Fibroblast of lung (primary cell): ENCODE results near the gene KRT16. TPM values are rescaled to one million over a fixed set of nuclear protein-coding genes. Genes with fewer than 3 reads are reported as not detected.

Experiments used
- DNase-seq, 2 donors: peaks; one replicate each; pipeline versions ENCODE4 v3.0.0 to v3.0.0-alpha.2; 2010; ENCODE audit warnings: low read depth in 2 of 2
- H2AFZ ChIP-seq: 2 replicates; pipeline ENCODE4 v1.5.1; 2012; ENCODE audit warnings: low read length, control low read depth, inconsistent platforms
- H3K27ac ChIP-seq: 2 replicates; pipeline ENCODE4 v1.5.1; 2011; ENCODE audit warnings: low read length, control low read depth; ENCODE audit not compliant: insufficient read depth
- H3K27me3 ChIP-seq: 2 replicates; pipeline ENCODE4 v1.5.1; 2011; ENCODE audit warnings: mild to moderate bottlenecking, low read length; ENCODE audit not compliant: control insufficient read depth, insufficient read depth
- H3K36me3 ChIP-seq: 2 replicates; pipeline ENCODE4 v1.5.1; 2011; ENCODE audit warnings: low read length; ENCODE audit not compliant: control insufficient read depth, insufficient read depth
- H3K4me1 ChIP-seq: 2 replicates; pipeline ENCODE4 v1.5.1; 2011; ENCODE audit warnings: low read length; ENCODE audit not compliant: control insufficient read depth, insufficient read depth; ENCODE audit errors: extremely low read depth
- H3K4me2 ChIP-seq: 2 replicates; pipeline ENCODE4 v1.5.1; 2011; ENCODE audit warnings: low read length, control low read depth; ENCODE audit not compliant: insufficient read depth; ENCODE audit errors: extremely low read depth
- H3K4me3 ChIP-seq, 4 experiments: fragments of 200-600 bp in 1 of 4; sonication (generic) in 1 of 4; replicated peaks in 1 of 4; 2 replicates each; pipeline ENCODE4 v1.5.1; 2011 to 2016; ENCODE audit warnings: low read length in 4 of 4, low read depth in 3 of 4, mild to moderate bottlenecking in 3 of 4, control low read depth in 2 of 4, inconsistent platforms in 1 of 4, mixed read lengths in 1 of 4; ENCODE audit not compliant: insufficient read depth in 1 of 4; ENCODE audit errors: control extremely low read depth in 1 of 4
- H3K79me2 ChIP-seq: 2 replicates; pipeline ENCODE4 v1.5.1; 2012; ENCODE audit warnings: mild to moderate bottlenecking, low read length, inconsistent platforms; ENCODE audit not compliant: control insufficient read depth, insufficient read depth
- H3K9ac ChIP-seq: 2 replicates; pipeline ENCODE4 v1.5.1; 2011; ENCODE audit warnings: mild to moderate bottlenecking, low read length, control low read depth; ENCODE audit not compliant: insufficient read depth
- H3K9me3 ChIP-seq: 2 replicates; pipeline ENCODE4 v1.5.1; 2012; ENCODE audit warnings: low read depth, low read length; ENCODE audit not compliant: control insufficient read depth, insufficient read depth
- H4K20me1 ChIP-seq: 2 replicates; pipeline ENCODE4 v1.5.1; 2011; ENCODE audit warnings: low read length; ENCODE audit not compliant: control insufficient read depth, insufficient read depth; ENCODE audit errors: extremely low read depth
- CTCF ChIP-seq, 2 donors: IDR thresholded peaks in 1 of 2; conservative IDR thresholded peaks in 1 of 2; 1 replicate in 1 of 2; 2 replicates in 1 of 2; pipeline ENCODE4 v1.5.1; 2011 to 2012; ENCODE audit warnings: low read length in 2 of 2, control low read depth in 1 of 2, inconsistent platforms in 1 of 2, low read depth in 1 of 2, mild to moderate bottlenecking in 1 of 2
- EZH2 ChIP-seq: IDR thresholded peaks from 2 replicates; pipeline ENCODE4 v1.5.1; 2012; ENCODE audit warnings: low read length, control low read depth, mild to moderate bottlenecking; ENCODE audit errors: missing control alignments
- polyA plus RNA-seq, 2 donors: library from polyadenylated mRNA; depleted of rRNA in 1 of 2; stranded (reverse) in 1 of 2; unstranded in 1 of 2; fragments of >200 nt; gene quantifications; 2 replicates each; pipeline ENCODE4 v1.2.1, GENCODE V29; 2011 to 2012; ENCODE audit warnings: missing spikeins in 1 of 2
- total RNA-seq: library from RNA; depleted of rRNA; stranded (reverse); fragments of >200 nt; gene quantifications from 2 replicates; pipeline ENCODE4 v1.2.1, GENCODE V29; 2014

KRT16 gene
- total and polyA plus RNA-seq, 2 donors (not counting 1 experiment from before 2014, with no cell fraction given) = 0.09 TPM; not detected in 1

- Histone ChIP-seq H3K4me1 (no peaks in the 10 kb centered on the region), H2AFZ (no peak overlapping the region)
Measured at GRCh38 chr17:41614098-41614497, 1.5 kb upstream of the KRT16 start.

DNA sequence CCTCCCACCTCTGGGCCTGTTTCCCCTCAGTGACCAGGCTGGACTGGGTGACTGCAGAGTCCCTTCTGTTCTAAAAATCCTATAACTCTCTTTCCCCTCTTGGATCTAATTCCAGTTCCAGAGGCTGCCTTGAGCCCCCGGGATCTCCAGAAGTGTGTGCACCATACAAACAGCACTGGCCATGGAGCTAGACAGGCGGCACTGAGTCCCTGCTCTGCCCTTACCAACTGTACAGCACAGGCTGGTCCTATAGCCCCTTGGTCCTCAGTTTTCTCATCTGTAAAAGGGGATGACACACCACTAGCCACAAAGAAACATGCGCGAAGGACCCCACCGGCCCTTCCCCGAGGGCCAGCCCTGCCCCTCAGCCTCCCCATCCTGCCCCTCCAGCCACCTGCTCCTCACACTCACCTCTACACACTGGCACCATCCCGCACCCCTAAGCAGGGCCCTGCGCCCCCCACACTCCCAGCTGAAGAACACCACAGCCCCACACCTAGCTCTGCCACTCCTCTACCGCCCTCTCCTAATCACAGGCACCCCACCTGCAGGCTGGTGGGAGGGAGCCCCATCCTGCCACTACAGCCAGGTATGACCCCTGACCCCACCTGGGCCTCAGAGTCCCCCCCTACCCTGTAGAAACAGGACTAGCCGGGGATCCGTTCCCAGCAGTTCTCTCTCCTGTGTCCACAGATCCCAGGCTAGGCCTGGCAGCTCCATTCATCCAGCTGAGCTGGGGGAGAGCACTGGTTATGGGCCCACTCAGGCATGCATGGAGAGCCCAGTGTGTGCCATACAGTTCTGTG lies 913 bp upstream of the KRT16 start:
- no peaks in the 10 kb centered on the region for H3K79me2 ChIP-seq
- H3K4me1 ChIP-seq = no peaks in the 10 kb centered on the region
- no peak overlapping the region for H3K4me2 ChIP-seq
- no peak overlapping the region for H3K9ac ChIP-seq
- no peak for DNase-seq
- no peak overlapping the region for H3K27ac ChIP-seq
- no peaks in the 10 kb centered on the region for H3K9me3 ChIP-seq
- no peaks in the 10 kb centered on the region for H4K20me1 ChIP-seq
- H3K27me3 ChIP-seq = peaks cover 4% of the 10 kb centered on the region
- H3K36me3 ChIP-seq = no peaks in the 10 kb centered on the region
- no peak for TF ChIP-seq EZH2
- no peak for TF ChIP-seq CTCF (conservative IDR thresholded peaks at IDR 0.05 in 1 of 2, IDR thresholded peaks at IDR 0.05 in 1 of 2; ENCODE audit: low read depth in 1 of 2, low read length in 2 of 2)
- no peak overlapping the region for H2AFZ ChIP-seq
- H3K4me3 ChIP-seq = no peak overlapping the region

More at GRCh38 chr17:41614098-41614497, 1.5 kb upstream of the KRT16 start:
- H3K4me2 ChIP-seq = no peak overlapping the region
- H3K27ac ChIP-seq = no peak overlapping the region
- H3K9ac ChIP-seq = no peak overlapping the region
- H3K9me3 ChIP-seq = no peaks in the 10 kb centered on the region
- no peaks in the 10 kb centered on the region for H3K79me2 ChIP-seq
- TF ChIP-seq EZH2 (no peak), CTCF (conservative IDR thresholded peaks at IDR 0.05 in 1 of 2, IDR thresholded peaks at IDR 0.05 in 1 of 2; ENCODE audit: low read depth in 1 of 2, low read length in 2 of 2) (no peak)
- H3K36me3 ChIP-seq = no peaks in the 10 kb centered on the region
- H3K4me3 ChIP-seq = no peak overlapping the region
- peaks cover 4% of the 10 kb centered on the region for H3K27me3 ChIP-seq
- no peaks in the 10 kb centered on the region for H4K20me1 ChIP-seq
- no peak for DNase-seq

DNA sequence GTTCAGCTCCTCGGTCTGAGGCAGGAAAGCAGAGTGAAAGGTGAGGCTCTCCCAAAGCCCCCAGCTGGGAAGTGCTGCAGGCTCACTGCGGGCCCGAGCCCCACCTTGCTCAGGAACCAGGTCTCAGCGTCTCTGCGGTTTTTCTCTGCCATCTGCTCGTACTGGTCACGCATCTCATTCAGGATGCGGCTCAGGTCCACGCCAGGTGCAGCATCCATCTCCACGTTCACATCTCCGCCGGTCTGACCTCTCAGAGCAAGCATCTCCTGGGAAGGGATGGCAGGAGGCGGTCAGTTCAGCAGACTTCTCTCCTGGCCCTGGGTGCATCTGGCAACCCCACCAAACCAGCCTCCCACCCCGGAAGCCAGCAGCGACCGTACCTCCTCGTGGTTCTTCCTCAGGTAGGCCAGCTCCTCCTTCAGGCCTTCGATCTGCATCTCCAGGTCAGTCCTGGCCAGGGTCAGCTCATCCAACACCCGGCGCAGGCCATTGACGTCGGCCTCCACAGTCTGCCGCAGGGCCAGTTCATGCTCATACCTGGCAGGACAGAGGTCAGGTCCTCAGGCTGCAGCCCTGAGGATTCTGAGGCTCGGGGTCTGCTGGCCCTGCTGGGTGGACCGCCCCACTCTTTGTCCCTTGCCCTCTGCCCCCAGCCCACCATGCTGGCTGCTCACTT lies 1.5 kb downstream of the KRT16 start:
- no peaks in the 10 kb centered on the region for H3K36me3 ChIP-seq
- no peak for DNase-seq
- no peak overlapping the region for H3K27ac ChIP-seq
- H3K9ac ChIP-seq = no peak overlapping the region
- TF ChIP-seq EZH2 (no peak), CTCF (conservative IDR thresholded peaks at IDR 0.05 in 1 of 2, IDR thresholded peaks at IDR 0.05 in 1 of 2; ENCODE audit: low read depth in 1 of 2, low read length in 2 of 2) (no peak)
- H3K4me1 ChIP-seq = no peaks in the 10 kb centered on the region
- no peak overlapping the region for H2AFZ ChIP-seq
- no peaks in the 10 kb centered on the region for H3K9me3 ChIP-seq
- no peaks in the 10 kb centered on the region for H3K27me3 ChIP-seq
- no peaks in the 10 kb centered on the region for H3K79me2 ChIP-seq
- no peaks in the 10 kb centered on the region for H4K20me1 ChIP-seq
- no peak overlapping the region for H3K4me3 ChIP-seq
- H3K4me2 ChIP-seq = no peak overlapping the region
